Iris pigment epithelial cell (primary cell): Measurements from ENCODE around the gene SCGB1A1.
A peak's percentile ranks its signal among the peaks of the same experiment; 100 is the strongest.

ENCODE experiments used
- DNase-seq: peaks from one replicate; pipeline ENCODE4 v3.0.0-alpha.2; 2011; ENCODE audit warnings: low read depth

Gene SCGB1A1

DNA sequence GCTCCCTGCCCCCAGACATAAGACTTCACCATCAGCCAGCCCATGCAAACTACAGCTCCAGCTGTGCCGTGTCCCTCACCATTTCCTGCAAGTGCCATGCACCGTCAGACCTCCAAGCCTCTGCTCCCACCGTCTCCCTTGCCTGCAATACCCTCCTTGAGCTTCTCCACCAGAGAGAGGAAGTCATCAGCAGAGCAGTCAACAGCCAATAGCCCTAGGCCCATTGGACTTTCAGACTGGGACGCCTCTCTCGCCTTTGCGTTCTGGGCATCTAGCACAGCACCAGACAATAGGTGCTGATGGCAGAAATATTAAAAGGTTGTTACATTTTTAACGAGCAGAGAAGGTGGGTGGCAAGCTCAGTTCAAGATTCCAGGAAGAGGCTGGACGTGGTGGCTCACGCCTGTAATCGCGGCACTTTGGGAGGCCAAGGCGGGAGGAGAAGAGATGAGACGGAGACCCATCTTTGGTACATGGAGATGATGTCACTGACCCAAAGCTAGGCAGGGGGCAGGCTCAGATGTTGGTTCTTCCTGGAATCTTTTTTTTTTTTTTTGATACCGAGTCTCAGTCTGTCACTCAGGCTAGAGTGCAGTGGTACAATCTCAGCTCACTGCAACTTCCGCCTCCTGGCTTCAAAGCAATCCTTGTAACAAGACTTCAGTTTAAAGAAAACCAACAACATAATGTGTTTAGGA, 31.9 kb downstream of the SCGB1A1 start:
- DNase-seq = no peak

DNA sequence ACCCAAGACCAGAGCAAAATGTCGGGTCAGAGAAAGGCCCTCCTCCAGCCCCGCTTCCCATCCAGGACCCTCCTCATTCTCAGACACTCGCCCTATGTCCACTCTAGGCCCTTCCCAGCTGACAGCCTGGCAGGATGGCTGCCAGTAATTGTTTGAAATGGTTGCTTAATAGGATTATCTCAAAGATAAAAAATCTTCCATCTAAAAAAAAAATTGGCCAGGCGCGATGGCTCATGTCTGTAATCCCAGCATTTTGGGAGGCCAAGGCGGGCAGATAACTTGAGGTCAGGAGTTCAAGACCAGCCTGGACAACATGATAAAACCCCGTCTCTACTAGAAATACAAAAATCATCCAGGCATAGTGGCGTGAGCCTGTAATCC, 32.4 kb downstream of the SCGB1A1 start:
- DNase-seq = no peak

DNA sequence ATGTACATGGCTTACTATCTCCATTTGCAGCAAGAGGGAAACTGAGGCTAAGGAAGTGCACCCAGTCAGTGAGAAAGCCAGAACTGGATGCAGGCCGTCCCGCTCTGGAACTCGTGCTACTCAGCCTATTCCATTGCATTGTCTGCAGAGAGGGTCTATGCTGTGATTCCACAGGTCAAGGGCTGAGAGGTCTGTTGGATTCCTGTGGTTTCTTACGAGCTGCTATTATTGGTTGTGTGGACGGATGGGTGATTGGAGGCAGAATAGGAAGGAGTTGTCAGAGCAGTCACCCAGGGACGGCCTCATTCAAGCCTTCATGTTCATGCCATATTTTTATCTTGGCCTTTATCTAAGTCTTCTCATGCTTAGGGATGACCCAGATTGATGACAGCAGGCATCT, 33.4 kb downstream of the SCGB1A1 start:
- no peak for DNase-seq

DNA sequence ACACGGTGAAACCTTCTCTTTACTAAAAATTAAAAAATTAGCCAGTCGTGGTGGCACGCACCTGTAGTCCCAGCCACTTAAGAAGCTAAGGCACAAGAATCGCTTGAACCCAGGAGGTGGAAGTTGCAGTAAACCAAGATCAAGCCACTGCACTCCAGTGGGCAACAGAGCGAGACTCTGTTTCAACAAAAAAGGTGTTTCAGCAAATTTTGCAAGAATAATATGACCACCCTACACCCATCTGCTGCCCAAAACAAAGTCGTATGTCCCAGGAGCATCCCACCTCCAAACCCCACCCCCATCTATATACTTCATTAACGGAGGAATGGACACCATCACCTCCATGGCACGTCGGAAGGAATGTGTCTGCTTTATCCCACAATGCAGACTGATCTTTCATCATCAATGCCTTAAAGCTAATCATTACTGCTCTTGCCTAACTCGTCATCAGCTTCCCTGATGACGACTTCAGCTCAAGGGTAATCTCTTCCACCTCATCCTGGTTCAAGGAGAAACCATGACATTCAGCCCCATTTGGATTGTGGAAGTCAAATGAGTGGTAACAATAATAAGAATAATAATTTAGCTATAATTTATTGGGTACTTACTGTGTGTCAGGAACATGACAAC, 34.1 kb downstream of the SCGB1A1 start:
- no peak for DNase-seq

DNA sequence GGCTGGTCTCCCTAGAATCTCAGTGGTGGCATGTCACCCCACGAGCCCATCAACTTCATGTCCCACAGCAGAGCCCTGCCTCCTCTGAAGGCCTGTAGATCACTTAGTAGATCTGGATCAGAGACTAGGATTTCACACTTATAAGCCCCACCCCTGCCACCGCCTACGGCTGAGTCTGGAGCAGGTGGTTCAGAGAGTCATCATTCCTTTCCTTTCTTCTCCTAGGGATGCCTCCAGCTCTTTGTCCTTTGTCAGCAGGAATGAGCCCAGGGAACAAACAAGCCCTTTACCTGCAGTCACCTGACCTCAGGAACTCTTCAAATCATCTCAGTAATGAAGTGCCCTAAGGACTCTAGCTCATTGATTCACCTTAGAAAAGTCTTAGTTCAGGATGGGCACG, 37.8 kb downstream of the SCGB1A1 start:
- no peak for DNase-seq

DNA sequence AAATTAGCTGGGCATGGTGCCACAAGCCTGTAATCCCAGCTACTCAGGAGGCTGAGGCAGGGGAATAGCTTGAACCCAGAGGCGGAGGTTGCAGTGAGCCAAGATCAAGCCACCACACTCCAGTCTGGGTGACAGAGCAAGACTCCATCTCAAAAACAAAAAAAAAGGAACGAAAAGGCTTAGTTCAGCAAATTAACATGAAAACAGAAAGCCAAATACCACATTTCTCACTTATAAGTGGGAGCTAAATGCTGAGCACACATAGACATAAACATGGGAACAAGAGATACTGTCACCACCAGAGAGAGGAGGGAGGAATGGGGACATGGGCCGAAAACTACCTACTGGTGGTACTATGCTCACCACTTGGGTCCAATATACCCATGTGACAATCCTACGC, 38.6 kb downstream of the SCGB1A1 start:
- no peak for DNase-seq

DNA sequence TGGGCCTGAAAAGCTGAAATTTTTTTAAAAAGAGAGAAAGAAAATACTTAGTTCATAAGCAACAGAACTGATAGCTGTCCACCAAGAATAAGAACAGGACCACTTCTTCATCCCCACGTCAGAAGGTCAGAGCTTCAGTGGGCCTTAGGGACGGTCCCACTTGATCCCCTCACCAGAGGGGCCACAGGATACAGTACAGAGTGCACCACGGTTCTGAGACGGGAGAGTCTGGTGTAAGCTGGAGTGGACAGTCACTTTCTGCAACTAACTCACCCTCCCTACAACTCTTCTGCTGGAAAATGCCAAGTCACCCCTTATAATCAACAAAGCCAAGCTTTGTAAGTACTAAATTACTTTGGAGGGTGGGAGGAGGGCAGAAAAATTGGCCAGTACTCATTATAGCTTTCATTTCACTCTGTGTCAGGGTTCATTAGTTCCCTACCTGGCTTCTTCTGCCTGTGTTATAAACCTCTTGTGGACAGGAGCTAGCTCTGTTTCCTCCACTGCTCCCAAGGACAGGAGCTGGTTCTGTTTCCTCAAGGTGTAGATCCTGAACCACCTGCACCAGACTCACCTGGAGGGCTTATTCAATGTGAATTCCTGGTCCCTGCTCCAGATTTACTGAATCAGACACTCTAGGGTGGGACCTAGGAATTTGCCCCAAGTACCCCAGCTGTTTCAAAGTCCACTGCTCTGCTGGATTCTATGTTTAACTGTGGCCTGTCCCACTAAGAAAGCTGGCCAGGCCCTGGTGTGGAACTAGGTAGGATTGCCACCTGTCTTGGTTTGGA, 39.6 kb downstream of the SCGB1A1 start:
- DNase-seq = no peak

DNA sequence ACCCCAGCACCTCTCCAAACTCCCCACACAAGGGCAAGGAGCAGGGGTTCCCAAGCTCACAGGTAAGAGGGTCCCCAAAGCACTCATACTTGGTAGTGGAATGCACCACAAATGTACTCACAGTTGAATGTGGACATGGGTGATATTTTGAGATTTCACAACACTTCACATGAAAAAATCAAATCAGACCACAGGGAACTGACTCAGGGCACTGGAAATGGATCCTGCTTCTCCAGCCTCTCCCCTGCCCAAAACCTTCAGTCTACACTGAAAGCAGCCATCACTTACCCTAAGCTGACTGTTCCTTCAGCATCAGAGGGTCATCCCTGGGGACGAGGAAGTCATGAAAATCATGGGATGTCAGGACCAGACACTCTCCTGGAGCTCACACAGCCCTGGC, 40.2 kb downstream of the SCGB1A1 start:
- peak; percentile 22 for DNase-seq

DNA sequence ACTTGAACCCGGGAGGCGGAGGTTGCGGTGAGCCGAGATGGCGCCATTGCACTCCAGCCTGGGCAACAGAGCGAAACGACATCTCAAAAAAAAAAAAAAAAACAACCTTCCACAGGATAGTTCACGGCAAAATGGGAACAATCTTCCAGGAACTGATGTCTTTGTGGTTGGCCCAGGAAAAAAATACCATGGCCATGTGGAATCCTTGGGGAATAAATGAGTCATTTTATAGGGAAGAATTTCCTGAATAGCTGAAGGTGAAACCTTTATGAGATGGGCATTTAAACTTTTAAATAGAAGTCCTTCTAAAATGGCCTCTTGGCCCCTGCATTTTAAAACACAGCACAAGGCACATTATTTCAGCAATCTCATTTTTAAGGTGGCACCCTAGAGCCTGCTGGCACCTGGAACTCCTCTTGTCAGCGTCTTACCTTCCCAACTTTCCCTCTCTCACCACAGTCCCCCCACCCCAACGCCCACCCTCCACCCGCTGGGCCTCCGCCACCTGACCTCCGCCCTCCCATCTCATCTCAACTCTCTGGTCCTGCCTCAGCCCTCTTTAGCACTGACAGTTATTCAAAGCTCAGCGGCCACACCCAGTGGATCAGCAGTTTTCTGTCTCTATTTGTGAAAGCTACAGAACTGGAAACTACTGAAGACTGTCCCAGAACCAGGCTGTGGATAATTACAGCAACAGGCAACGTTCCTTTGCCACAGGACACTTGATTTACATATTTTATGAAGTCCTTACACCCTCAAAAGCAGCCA, 43.1 kb downstream of the SCGB1A1 start:
- DNase-seq = no peak

DNA sequence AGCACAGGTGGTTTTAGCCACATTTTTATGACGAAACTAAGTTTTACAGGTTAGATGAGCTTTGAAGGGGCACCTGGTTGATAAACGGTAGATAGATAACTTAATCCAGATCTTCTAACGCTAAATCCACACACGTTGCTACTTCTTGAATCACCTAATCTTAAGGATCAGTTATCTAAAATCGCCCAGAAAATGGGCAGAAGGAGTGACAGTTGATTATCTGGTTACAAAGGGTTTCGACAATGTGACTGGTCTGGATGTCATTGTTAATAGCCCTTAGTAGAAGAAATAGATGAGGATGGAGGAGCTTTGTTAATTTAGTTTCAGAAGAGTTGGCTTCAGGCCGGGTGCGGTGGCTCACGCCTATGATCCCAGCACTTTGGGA, 43.7 kb downstream of the SCGB1A1 start:
- no peak for DNase-seq

DNA sequence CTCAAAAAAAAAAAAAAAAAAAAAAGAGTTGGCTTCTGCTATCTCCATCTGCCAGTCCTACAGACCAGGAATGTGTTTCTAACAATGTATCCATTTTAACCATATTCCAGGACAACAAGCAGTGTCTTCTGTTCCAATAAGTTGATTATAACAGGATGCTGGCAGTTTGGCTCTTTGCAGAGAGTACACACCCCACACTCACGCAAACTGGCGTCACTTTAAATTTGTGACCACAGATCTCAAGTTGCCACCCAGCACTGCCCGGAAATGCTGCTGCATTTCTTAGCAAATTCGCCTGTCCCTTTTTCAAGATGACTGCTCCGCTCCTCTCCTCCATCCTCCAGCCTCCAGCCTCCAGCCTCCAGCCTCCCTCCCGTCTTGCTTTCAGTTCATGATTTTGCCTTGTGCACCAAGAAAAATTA, 44.3 kb downstream of the SCGB1A1 start:
- DNase-seq = no peak

DNA sequence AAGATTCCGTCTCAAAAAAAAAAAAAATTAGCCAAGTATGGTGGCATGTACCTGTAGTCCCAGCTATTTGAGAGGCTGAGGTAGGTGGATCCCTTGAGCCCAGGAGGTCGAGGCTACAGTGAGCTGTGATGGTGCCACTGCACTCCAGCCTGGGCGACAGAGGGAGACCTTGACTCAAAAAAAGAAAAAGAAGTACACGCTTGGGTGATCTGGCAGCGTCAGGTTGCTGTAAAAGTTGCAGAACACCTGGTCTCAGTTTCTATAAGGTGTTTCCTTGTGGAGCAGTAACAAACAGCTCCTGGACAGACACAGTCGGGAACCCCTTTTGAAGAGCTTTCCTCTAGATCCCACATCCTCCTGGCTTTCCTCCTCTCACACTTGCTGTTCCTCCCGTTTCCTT, 45.8 kb downstream of the SCGB1A1 start:
- no peak for DNase-seq

DNA sequence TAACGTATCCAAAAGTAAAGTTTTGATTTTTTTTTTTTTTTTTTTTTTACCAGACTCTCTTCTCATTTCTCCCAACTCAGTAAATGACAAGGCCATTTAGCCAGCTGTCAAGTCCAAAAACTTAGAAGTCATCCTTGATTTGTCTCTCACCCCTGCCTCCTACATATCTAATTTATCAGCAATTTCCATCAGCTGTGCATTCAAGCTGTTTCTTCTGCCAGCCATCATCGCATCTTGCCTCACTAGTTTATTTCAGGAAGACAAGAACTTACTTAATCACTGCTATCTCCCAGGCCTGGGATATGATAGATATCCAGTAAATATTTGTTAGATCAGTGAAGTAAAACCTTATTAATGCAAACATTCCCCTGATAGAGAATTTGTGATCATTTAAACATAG, 47.6 kb downstream of the SCGB1A1 start:
- DNase-seq = no peak

DNA sequence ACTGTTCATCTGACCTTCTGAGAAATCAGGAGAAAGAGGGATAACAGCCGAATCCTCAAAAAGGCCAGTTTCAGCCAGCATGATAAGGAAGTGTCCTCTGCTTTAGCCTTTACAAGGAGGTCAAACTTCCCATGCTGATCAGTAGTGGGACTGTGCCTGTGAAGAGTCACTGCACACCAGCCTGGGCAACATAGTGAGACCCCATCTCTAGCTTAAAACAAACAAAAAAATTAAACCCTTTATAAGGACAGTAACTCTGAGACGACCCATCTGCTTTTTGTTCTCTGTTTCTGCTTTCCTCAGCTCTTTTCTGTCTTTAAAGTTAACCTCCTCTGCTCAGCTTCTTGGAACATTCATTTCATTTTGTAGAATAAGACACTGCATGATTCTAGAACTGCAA, 49.7 kb downstream of the SCGB1A1 start:
- no peak for DNase-seq

DNA sequence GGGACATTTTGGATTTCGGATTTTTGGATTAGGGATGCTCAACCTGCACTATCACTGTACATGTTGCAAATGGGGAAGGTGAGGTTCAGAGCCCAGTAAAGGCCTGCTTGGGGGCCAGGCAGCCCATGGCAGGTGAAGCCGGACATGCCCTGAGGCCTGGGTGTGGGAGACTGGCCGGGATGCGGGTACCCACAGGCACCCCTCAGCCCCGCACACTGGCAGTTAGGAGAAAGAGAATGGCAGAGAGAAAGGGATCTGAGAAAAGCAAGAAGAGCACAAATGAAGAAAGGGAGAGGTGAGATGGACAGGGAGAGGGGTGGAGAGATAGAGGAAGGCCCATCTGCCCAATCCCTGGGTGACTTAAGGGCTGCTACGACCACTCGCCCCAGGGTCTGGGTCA, 52.8 kb downstream of the SCGB1A1 start:
- no peak for DNase-seq

DNA sequence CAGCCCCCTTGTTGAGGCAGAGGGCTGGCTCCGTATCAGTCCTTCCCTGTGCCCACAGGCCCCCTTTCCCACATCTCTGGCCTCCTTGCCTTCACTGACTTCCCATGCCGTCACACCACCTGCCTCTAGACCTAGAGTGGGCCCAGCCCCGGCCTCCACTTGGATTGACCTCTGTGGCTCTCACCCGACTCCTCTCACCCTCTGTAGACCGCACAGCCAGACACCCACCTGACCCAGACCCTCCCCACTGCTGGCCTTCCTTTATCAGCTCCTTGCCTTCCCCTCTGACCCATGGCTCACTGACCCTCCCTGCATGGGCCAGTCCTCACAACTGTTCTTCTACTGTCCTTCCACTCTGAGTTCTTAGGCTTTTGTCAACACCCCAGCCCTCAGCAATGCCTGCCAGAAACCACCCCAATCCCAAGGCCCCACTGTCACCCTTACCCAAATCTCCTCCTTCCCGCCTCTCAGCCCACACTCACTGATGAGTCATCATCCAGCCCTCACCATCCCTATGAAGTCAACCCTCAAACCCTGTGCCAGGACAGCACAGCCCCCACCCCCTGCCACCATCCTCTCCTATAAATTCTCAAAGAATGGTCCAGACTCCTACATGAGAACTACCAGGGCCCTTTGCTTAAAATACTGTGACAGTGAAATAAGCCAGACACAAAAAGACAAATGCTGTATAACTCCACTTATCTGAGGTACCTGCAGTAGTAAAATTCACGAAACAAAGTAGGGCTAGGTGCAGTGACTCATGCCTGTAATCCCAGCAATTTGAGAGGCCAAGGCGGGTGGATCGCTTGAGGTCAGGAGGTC, 53.4 kb downstream of the SCGB1A1 start:
- DNase-seq = no peak
